Fibroblast of skin of left quadriceps (primary cell): ENCODE data around the gene GPC2.

ENCODE experiments used
- DNase-seq, 2 experiments: peaks; one replicate each; pipeline ENCODE4 v3.0.0-alpha.2; 2013; ENCODE audit warnings: low read depth in 2 of 2

The GPC2 gene

GRCh38 chr7:100122067-100122466 is 55.1 kb downstream of the GPC2 start:
- no peak for DNase-seq

DNA sequence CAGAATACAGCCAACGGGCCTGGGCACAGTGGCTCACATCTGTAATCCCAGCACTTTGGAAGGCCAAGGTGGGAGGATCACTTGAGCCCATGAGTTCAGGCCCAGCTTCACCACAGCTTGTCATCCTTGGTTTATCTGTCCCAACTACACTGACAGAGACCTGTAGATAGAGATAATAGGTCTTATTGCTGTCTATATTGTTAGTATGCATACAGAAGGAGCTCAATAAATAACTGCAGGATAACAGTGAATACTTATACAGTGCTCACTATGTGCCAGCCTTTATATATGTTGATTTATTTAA is 56.5 kb downstream of the GPC2 start:
- DNase-seq = no peak

DNA sequence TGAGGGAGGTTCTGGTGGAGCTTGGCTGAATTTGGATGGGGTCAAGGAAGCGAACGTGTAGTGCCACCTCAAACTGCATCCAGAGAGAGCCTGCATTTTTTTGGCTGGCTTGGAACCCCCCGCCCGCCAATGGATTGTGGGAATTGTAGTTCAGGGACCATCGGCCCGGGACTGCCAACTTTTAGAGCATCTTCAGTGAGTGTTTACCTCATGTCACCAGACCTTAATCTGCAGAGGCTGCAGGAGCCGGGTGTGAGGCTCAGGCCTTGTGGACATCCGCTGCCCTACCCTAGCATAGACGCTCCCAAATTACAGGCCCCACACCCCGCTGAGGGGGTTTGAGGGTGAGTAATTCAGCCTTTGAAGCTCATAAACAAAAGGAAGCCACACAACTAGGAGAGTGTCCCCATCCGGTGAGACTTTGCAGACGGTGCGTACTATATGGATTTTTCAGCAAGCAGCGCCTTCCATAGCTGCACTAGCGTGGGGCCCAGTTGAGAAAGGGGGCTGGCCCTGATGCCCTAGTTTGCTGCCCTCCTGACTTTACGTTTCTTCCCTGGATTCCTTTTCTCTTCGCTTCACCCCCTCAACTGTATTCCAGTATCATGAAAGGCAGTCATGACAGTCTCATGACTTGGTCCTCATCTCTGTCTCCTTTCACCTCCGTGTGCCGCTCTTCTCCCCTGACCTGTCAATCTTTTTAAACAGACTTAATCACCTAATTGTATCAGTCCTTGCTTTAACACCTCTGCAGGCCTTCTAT is 57.0 kb downstream of the GPC2 start:
- peak; percentile 35 to 45 for DNase-seq
